GM06990 (cell line): ENCODE measurements around the gene ZNF324B.
"Not testable (repeated sequence)": the region's sequence is repeated elsewhere in the genome, so short reads cannot be mapped to it uniquely, and the experiment has no call there.

ENCODE experiments used
- DNase-seq: peaks from one replicate; pipeline ENCODE4 v3.0.0-alpha.2; 2011; ENCODE audit not compliant: insufficient read length; ENCODE audit errors: extremely low read depth
- H3K27me3 ChIP-seq: replicated peaks from 2 replicates; pipeline ENCODE4 v1.6.0; 2011; ENCODE audit warnings: low read length; ENCODE audit not compliant: control insufficient read depth, insufficient read depth
- H3K36me3 ChIP-seq: 2 replicates; pipeline ENCODE4 v1.5.1; 2011; ENCODE audit warnings: low read length; ENCODE audit not compliant: control insufficient read depth, insufficient read depth
- H3K4me3 ChIP-seq: replicated peaks from 2 replicates; pipeline ENCODE4 v1.5.1; 2011; ENCODE audit warnings: low read depth, mild to moderate bottlenecking, control low read depth, low read length
- CTCF ChIP-seq: IDR thresholded peaks from 2 replicates; pipeline ENCODE4 v1.5.1; 2011; ENCODE audit warnings: low read length, control low read depth, mild to moderate bottlenecking, inconsistent platforms; ENCODE audit not compliant: insufficient read depth, poor library complexity, severe bottlenecking

Gene ZNF324B

GRCh38 chr19:58466760-58467589 is 15.6 kb downstream of the ZNF324B start, which contains the start of gene ZNF324:
Gene ZNF324 (plus strand): TSS chr19:58467080. CDS start chr19:58469186, 2,106 bp downstream.
- Histone ChIP-seq H3K4me3 (peak within 1 kb of the TSS; percentile 90), H3K27me3 (no peaks in the 10 kb centered on the region), H3K36me3 (peaks cover 6% of the 10 kb centered on the region)
- DNase-seq = peak; percentile 95
- TF ChIP-seq CTCF = no peak

DNA sequence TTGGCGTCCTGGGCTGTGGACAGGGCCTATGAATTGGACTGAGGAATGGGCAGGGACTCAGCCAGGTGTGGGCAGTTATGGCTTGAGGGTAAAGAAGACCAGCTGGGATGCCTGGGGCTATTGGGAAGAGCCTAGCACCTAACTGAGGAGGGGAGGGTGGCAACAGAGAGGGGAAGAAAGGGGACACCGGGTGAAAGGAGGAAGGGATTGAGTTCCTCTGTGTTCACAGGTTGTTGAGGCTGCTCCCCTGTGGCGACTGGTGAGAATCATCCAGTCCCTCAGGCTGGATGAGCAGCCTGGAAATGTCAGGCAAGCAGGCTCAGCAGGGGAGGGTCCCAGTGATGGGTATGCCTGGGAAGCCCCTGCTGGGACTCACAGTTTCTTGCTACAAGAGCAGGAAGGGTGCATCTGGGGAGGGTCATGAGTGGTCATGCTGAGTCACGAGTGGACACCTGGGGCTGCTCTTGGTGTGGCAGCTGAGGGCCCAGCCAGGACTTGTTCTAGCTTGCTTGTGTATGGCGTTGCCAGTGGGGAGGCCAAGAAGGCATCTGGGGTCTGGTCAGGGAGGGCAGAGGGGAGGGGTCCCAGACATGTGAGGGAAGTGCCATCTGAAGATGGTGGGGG is 16.9 kb downstream of the ZNF324B start:
- Histone ChIP-seq H3K36me3 (peaks cover 13% of the 10 kb centered on the region), H3K4me3 (peak overlapping the region; percentile 50), H3K27me3 (no peaks in the 10 kb centered on the region)
- no peak for DNase-seq
- TF ChIP-seq CTCF = no peak

- no peak for DNase-seq
- peaks cover 16% of the 10 kb centered on the region for H3K36me3 ChIP-seq
- no peak for TF ChIP-seq CTCF
- H3K4me3 ChIP-seq = no peak overlapping the region
- no peaks in the 10 kb centered on the region for H3K27me3 ChIP-seq
Measured at GRCh38 chr19:58469241-58470013, 18.0 kb downstream of the ZNF324B start.

DNA sequence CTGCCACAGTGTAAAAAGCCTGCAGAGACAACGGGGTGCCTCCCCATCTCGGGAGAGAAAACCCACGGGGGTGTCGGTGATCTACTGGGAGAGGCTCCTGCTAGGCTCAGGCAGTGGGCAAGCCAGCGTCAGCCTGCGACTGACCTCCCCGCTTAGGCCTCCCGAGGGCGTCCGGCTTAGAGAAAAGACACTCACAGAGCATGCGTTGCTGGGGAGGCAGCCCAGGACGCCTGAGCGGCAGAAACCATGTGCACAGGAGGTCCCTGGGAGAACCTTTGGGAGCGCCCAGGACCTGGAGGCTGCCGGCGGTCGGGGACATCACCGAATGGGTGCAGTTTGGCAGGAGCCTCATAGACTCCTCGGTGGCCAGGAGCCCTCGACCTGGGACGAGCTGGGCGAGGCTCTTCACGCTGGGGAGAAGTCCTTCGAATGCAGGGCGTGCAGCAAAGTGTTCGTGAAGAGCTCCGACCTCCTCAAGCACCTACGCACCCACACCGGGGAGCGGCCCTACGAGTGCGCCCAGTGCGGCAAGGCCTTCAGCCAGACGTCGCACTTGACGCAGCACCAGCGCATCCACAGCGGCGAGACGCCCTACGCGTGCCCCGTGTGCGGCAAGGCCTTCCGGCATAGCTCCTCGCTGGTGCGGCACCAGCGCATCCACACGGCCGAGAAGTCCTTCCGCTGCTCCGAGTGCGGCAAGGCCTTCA is 19.6 kb downstream of the ZNF324B start:
- H3K4me3 ChIP-seq, DNase-seq, H3K27me3 ChIP-seq: not testable (repeated sequence)
- H3K36me3 ChIP-seq = peaks cover 16% of the 10 kb centered on the region

- Histone ChIP-seq H3K27me3 (no peaks in the 10 kb centered on the region), H3K36me3 (peaks cover 16% of the 10 kb centered on the region), H3K4me3 (no peak overlapping the region)
- no peak for DNase-seq
- no peak for TF ChIP-seq CTCF
Measured at GRCh38 chr19:58471736-58472135, 20.3 kb downstream of the ZNF324B start.
